ENCODE results near the gene LRRC4C. TPM values are rescaled to one million over a fixed set of nuclear protein-coding genes. Genes with fewer than 3 reads are reported as not detected.

Gene LRRC4C
- total and polyA plus RNA-seq, 2 donors (not counting 1 experiment from before 2014, with no cell fraction given) = under 0.01 to 0.02 TPM

DNA sequence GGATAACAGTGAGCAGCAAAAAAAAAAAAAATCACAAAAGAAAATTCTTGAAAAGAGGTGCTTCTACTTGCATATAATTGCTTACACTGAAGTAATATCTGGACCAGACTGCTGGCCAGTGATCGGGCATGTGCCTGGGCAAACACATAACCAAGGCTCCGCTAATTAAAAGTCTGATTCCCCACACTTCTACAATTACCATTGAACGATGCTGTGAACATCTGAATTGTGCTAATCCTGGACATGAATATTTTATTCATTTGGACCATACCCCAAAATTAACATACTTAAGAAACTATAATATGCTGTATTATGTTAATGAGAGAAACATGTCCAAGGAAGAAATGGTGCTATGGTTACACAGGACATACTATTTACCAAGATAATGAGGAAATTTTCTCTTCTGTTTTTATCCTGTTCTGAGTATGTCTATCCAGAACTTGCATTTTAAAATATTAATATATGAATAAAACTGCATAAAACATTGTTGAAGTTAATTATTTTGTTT, 69.8 kb downstream of the LRRC4C start:
- no peaks in the 10 kb centered on the region for H3K9me3 ChIP-seq (ENCODE audit: control insufficient read depth, insufficient read depth, low read depth, low read length)
- H3K4me2 ChIP-seq (ENCODE audit: extremely low read depth, insufficient read depth, low read length) = no peak overlapping the region
- H3K79me2 ChIP-seq (ENCODE audit: control insufficient read depth, insufficient read depth, low read length) = no peaks in the 10 kb centered on the region
- no peaks in the 10 kb centered on the region for H3K36me3 ChIP-seq (ENCODE audit: control insufficient read depth, insufficient read depth, low read length)
- H3K27ac ChIP-seq (ENCODE audit: insufficient read depth, low read length) = no peak overlapping the region
- H3K4me3 ChIP-seq (replicated peaks in 1 of 4; ENCODE audit: control extremely low read depth in 1 of 4, insufficient read depth in 1 of 4, low read depth in 3 of 4, low read length in 4 of 4) = no peak overlapping the region
- no peak for DNase-seq (ENCODE audit: low read depth in 2 of 2)
- no peaks in the 10 kb centered on the region for H4K20me1 ChIP-seq (ENCODE audit: control insufficient read depth, extremely low read depth, insufficient read depth, low read length)
- TF ChIP-seq, protein P1, sequence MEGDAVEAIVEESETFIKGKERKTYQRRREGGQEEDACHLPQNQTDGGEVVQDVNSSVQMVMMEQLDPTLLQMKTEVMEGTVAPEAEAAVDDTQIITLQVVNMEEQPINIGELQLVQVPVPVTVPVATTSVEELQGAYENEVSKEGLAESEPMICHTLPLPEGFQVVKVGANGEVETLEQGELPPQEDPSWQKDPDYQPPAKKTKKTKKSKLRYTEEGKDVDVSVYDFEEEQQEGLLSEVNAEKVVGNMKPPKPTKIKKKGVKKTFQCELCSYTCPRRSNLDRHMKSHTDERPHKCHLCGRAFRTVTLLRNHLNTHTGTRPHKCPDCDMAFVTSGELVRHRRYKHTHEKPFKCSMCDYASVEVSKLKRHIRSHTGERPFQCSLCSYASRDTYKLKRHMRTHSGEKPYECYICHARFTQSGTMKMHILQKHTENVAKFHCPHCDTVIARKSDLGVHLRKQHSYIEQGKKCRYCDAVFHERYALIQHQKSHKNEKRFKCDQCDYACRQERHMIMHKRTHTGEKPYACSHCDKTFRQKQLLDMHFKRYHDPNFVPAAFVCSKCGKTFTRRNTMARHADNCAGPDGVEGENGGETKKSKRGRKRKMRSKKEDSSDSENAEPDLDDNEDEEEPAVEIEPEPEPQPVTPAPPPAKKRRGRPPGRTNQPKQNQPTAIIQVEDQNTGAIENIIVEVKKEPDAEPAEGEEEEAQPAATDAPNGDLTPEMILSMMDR (conservative IDR thresholded peaks at IDR 0.05 in 1 of 2, IDR thresholded peaks at IDR 0.05 in 1 of 2; ENCODE audit: low read depth in 1 of 2, low read length in 2 of 2) = no peak
- no peak for TF ChIP-seq EZH2 (IDR thresholded peaks at IDR 0.05; ENCODE audit: low read length, missing control alignments)
- H3K4me1 ChIP-seq (ENCODE audit: control insufficient read depth, extremely low read depth, insufficient read depth, low read length) = no peaks in the 10 kb centered on the region
- H2AFZ ChIP-seq (ENCODE audit: low read length) = no peak overlapping the region
- no peaks in the 10 kb centered on the region for H3K27me3 ChIP-seq (ENCODE audit: control insufficient read depth, insufficient read depth, low read length)
- no peak overlapping the region for H3K9ac ChIP-seq (ENCODE audit: insufficient read depth, low read length)

GRCh38 chr11:41384329-41384728, 75.1 kb downstream of the LRRC4C start:
- DNase-seq (ENCODE audit: low read depth in 2 of 2) = no peak
- Histone ChIP-seq H3K36me3 (ENCODE audit: control insufficient read depth, insufficient read depth, low read length) (no peaks in the 10 kb centered on the region), H3K9ac (ENCODE audit: insufficient read depth, low read length) (no peak overlapping the region), H3K4me3 (replicated peaks in 1 of 4; ENCODE audit: control extremely low read depth in 1 of 4, insufficient read depth in 1 of 4, low read depth in 3 of 4, low read length in 4 of 4) (no peak overlapping the region), H4K20me1 (ENCODE audit: control insufficient read depth, extremely low read depth, insufficient read depth, low read length) (no peaks in the 10 kb centered on the region), H3K27me3 (ENCODE audit: control insufficient read depth, insufficient read depth, low read length) (no peaks in the 10 kb centered on the region), H2AFZ (ENCODE audit: low read length) (no peak overlapping the region), H3K9me3 (ENCODE audit: control insufficient read depth, insufficient read depth, low read depth, low read length) (no peaks in the 10 kb centered on the region), H3K4me2 (ENCODE audit: extremely low read depth, insufficient read depth, low read length) (no peak overlapping the region), H3K4me1 (ENCODE audit: control insufficient read depth, extremely low read depth, insufficient read depth, low read length) (no peaks in the 10 kb centered on the region), H3K79me2 (ENCODE audit: control insufficient read depth, insufficient read depth, low read length) (no peaks in the 10 kb centered on the region), H3K27ac (ENCODE audit: insufficient read depth, low read length) (no peak overlapping the region)
- no peak for TF ChIP-seq EZH2 (IDR thresholded peaks at IDR 0.05; ENCODE audit: low read length, missing control alignments)
- TF ChIP-seq, protein P1 (conservative IDR thresholded peaks at IDR 0.05 in 1 of 2, IDR thresholded peaks at IDR 0.05 in 1 of 2; ENCODE audit: low read depth in 1 of 2, low read length in 2 of 2) = no peak

GRCh38 chr11:41383768-41384167, 75.7 kb downstream of the LRRC4C start:
- no peak for DNase-seq (ENCODE audit: low read depth in 2 of 2)
- no peaks in the 10 kb centered on the region for H3K9me3 ChIP-seq (ENCODE audit: control insufficient read depth, insufficient read depth, low read depth, low read length)
- no peaks in the 10 kb centered on the region for H3K79me2 ChIP-seq (ENCODE audit: control insufficient read depth, insufficient read depth, low read length)
- H3K4me3 ChIP-seq (replicated peaks in 1 of 4; ENCODE audit: control extremely low read depth in 1 of 4, insufficient read depth in 1 of 4, low read depth in 3 of 4, low read length in 4 of 4) = no peak overlapping the region
- no peaks in the 10 kb centered on the region for H4K20me1 ChIP-seq (ENCODE audit: control insufficient read depth, extremely low read depth, insufficient read depth, low read length)
- H3K36me3 ChIP-seq (ENCODE audit: control insufficient read depth, insufficient read depth, low read length) = no peaks in the 10 kb centered on the region
- TF ChIP-seq, protein P1 (conservative IDR thresholded peaks at IDR 0.05 in 1 of 2, IDR thresholded peaks at IDR 0.05 in 1 of 2; ENCODE audit: low read depth in 1 of 2, low read length in 2 of 2) = no peak
- TF ChIP-seq EZH2 (IDR thresholded peaks at IDR 0.05; ENCODE audit: low read length, missing control alignments) = no peak
- H3K4me1 ChIP-seq (ENCODE audit: control insufficient read depth, extremely low read depth, insufficient read depth, low read length) = no peaks in the 10 kb centered on the region
- no peak overlapping the region for H3K9ac ChIP-seq (ENCODE audit: insufficient read depth, low read length)
- no peaks in the 10 kb centered on the region for H3K27me3 ChIP-seq (ENCODE audit: control insufficient read depth, insufficient read depth, low read length)
- H3K27ac ChIP-seq (ENCODE audit: insufficient read depth, low read length) = no peak overlapping the region
- no peak overlapping the region for H3K4me2 ChIP-seq (ENCODE audit: extremely low read depth, insufficient read depth, low read length)
- no peak overlapping the region for H2AFZ ChIP-seq (ENCODE audit: low read length)

All from fibroblast of lung (primary cell).